ENCODE measurements around the gene SCN8A. TPM values are rescaled to one million over a fixed set of nuclear protein-coding genes. Genes with fewer than 3 reads are reported as not detected.

Gene SCN8A
- total RNA-seq, 1 experiment from 2014 or later = 4.3 TPM

- Histone ChIP-seq H3K4me3 (no peak overlapping the region), H3K27me3 (replicated peaks) (no peaks in the 10 kb centered on the region), H3K9me3 (replicated peaks) (no peaks in the 10 kb centered on the region), H3K4me1 (replicated peaks) (no peaks in the 10 kb centered on the region), H3K36me3 (no peaks in the 10 kb centered on the region), H3K27ac (no peak overlapping the region)
- DNase-seq (ENCODE audit: low read depth in 1 of 2, low spot score in 2 of 2) = no peak
Observed at GRCh38 chr12:51722431-51722830, 131.4 kb downstream of the SCN8A start.

- Histone ChIP-seq H3K36me3 (no peaks in the 10 kb centered on the region), H3K4me1 (replicated peaks) (no peaks in the 10 kb centered on the region), H3K9me3 (replicated peaks) (no peaks in the 10 kb centered on the region), H3K4me3 (no peak overlapping the region), H3K27me3 (replicated peaks) (no peaks in the 10 kb centered on the region), H3K27ac (no peak overlapping the region)
- no peak for DNase-seq (ENCODE audit: low read depth in 1 of 2, low spot score in 2 of 2)
Observed at GRCh38 chr12:51726161-51726560, 135.1 kb downstream of the SCN8A start.

DNA sequence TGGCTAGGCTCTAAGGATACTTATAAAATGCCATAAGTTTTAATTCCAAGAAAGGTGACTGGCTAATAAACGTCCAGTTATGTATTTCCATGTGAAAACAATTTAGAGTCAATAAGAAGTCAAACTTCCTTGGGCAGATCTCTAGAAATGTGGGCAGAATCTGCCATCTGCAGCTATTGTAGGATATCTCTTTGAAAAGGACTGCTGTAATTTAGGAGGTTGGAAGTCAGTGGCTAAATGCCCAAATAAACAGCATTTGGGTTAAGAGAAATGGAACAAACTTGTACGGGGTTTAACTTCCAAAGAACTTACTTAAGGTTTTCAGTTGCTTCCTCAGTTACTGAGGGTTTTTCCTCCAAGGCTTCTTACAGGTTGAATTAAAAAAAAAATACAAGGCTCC is 135.9 kb downstream of the SCN8A start:
- DNase-seq (ENCODE audit: low read depth in 1 of 2, low spot score in 2 of 2) = no peak
- Histone ChIP-seq H3K27me3 (replicated peaks) (no peaks in the 10 kb centered on the region), H3K27ac (no peak overlapping the region)

GRCh38 chr12:51729331-51729730 is 138.3 kb downstream of the SCN8A start:
- Histone ChIP-seq H3K27ac (no peak overlapping the region), H3K27me3 (replicated peaks) (no peaks in the 10 kb centered on the region), H3K4me1 (replicated peaks) (no peaks in the 10 kb centered on the region), H3K36me3 (no peaks in the 10 kb centered on the region), H3K9me3 (replicated peaks) (no peaks in the 10 kb centered on the region), H3K4me3 (no peak overlapping the region)
- DNase-seq (ENCODE audit: low read depth in 1 of 2, low spot score in 2 of 2) = no peak

More for the DNA sequence above, 135.9 kb downstream of the SCN8A start:
- no peaks in the 10 kb centered on the region for H3K4me1 ChIP-seq (replicated peaks)
- H3K9me3 ChIP-seq (replicated peaks) = no peaks in the 10 kb centered on the region
- H3K36me3 ChIP-seq = no peaks in the 10 kb centered on the region
- no peak overlapping the region for H3K4me3 ChIP-seq

GRCh38 chr12:51730745-51731144 is 139.7 kb downstream of the SCN8A start:
- Histone ChIP-seq H3K4me1 (replicated peaks) (no peaks in the 10 kb centered on the region), H3K4me3 (no peak overlapping the region), H3K36me3 (no peaks in the 10 kb centered on the region), H3K9me3 (replicated peaks) (no peaks in the 10 kb centered on the region), H3K27ac (no peak overlapping the region), H3K27me3 (replicated peaks) (no peaks in the 10 kb centered on the region)
- no peak for DNase-seq (ENCODE audit: low read depth in 1 of 2, low spot score in 2 of 2)

GRCh38 chr12:51740536-51740935 is 149.5 kb downstream of the SCN8A start:
- no peaks in the 10 kb centered on the region for H3K4me1 ChIP-seq (replicated peaks)
- H3K4me3 ChIP-seq = no peak overlapping the region
- no peaks in the 10 kb centered on the region; the same call in 1 of the 2 replicates for H3K9me3 ChIP-seq (replicated peaks)
- no peaks in the 10 kb centered on the region for H3K27me3 ChIP-seq (replicated peaks)
- no peak for DNase-seq (ENCODE audit: low read depth in 1 of 2, low spot score in 2 of 2)
- no peak overlapping the region for H3K27ac ChIP-seq
- H3K36me3 ChIP-seq = no peaks in the 10 kb centered on the region

DNA sequence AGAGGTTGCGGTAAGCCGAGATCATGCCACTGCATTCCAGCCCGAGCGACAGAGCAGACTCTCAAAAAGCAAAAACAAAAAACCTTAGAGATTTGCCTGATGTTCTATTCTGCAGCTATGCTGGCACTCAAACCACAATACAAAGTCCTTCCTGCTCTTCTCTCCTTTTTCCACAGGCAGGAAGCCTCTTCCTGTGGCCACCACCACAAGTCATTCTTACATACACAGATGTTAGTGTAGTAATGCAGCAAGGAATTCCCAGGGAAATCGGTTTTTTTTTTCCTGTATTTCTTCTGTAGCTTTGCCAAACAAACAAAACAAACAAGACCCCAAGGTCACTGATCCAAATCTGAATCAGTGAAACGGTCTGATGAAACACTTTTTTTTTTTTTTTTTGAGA is 153.2 kb downstream of the SCN8A start:
- no peak overlapping the region for H3K4me3 ChIP-seq
- no peaks in the 10 kb centered on the region for H3K27me3 ChIP-seq (replicated peaks)
- H3K4me1 ChIP-seq (replicated peaks) = no peaks in the 10 kb centered on the region
- peaks cover 5% of the 10 kb centered on the region; the same call in 1 of the 2 replicates for H3K36me3 ChIP-seq
- H3K9me3 ChIP-seq (replicated peaks) = no peaks in the 10 kb centered on the region; the same call in 1 of the 2 replicates
- H3K27ac ChIP-seq = no peak overlapping the region
- DNase-seq (ENCODE audit: low read depth in 1 of 2, low spot score in 2 of 2) = no peak

- no peak for DNase-seq (ENCODE audit: low read depth in 1 of 2, low spot score in 2 of 2)
- no peak overlapping the region for H3K27ac ChIP-seq
- no peaks in the 10 kb centered on the region for H3K27me3 ChIP-seq (replicated peaks)
- H3K9me3 ChIP-seq (replicated peaks) = no peaks in the 10 kb centered on the region; the same call in 1 of the 2 replicates
- no peaks in the 10 kb centered on the region for H3K4me1 ChIP-seq (replicated peaks)
- H3K4me3 ChIP-seq = no peak overlapping the region
- peaks cover 5% of the 10 kb centered on the region; the same call in 1 of the 2 replicates for H3K36me3 ChIP-seq
Observed at GRCh38 chr12:51744957-51745356, 153.9 kb downstream of the SCN8A start.

DNA sequence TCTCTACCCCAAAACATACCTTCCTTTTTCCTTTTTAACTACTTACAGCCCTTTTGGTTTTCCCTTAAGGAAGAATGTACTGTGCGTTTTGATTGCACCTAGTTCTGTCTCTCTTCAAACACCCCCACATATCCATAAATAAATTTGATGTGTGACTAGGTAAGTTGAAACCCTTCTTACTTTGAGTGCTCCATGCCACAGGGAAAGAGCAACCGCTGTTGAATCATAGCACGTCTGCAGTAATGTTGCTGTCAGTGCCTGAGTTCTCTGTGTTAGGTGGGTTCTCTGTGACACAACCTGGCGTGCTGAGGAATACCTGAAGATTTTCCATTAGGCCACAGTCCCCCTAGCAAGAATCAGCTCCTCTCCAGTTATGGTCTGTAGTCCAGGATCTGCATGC is 155.4 kb downstream of the SCN8A start:
- Histone ChIP-seq H3K4me3 (no peak overlapping the region), H3K27ac (no peak overlapping the region), H3K4me1 (replicated peaks) (no peaks in the 10 kb centered on the region), H3K27me3 (replicated peaks) (no peaks in the 10 kb centered on the region), H3K36me3 (peaks cover 5% of the 10 kb centered on the region; the same call in 1 of the 2 replicates), H3K9me3 (replicated peaks) (no peaks in the 10 kb centered on the region)
- no peak for DNase-seq (ENCODE audit: low read depth in 1 of 2, low spot score in 2 of 2)

- no peak overlapping the region for H3K27ac ChIP-seq
- H3K9me3 ChIP-seq (replicated peaks) = no peaks in the 10 kb centered on the region
- no peak for DNase-seq (ENCODE audit: low read depth in 1 of 2, low spot score in 2 of 2)
- H3K27me3 ChIP-seq (replicated peaks) = no peaks in the 10 kb centered on the region
- H3K4me1 ChIP-seq (replicated peaks) = no peaks in the 10 kb centered on the region
- H3K36me3 ChIP-seq = peaks cover 12% of the 10 kb centered on the region
- H3K4me3 ChIP-seq = no peak overlapping the region
Observed at GRCh38 chr12:51748235-51748634, 157.2 kb downstream of the SCN8A start.

- Histone ChIP-seq H3K27ac (no peak overlapping the region), H3K4me1 (replicated peaks) (no peaks in the 10 kb centered on the region), H3K36me3 (peaks cover 12% of the 10 kb centered on the region), H3K27me3 (replicated peaks) (no peaks in the 10 kb centered on the region), H3K9me3 (replicated peaks) (no peaks in the 10 kb centered on the region), H3K4me3 (no peak overlapping the region)
- DNase-seq (ENCODE audit: low read depth in 1 of 2, low spot score in 2 of 2) = no peak
Observed at GRCh38 chr12:51749206-51749985, 158.4 kb downstream of the SCN8A start.

DNA sequence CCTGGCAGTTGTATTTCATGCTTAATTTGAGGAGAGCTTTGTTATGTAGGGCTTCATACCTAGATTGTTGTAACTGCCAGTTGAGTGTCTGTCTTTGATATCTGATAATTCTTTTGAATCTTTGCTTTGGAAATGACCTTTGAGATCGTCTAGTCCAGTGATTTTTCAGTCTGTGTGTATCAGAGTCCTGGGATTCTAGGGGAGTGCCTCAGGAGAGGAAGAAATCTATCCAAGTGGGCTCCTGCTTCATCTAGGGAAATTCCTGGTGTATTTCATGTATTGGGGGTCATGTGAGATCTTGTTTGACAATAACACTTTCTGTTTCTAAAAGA is 158.9 kb downstream of the SCN8A start:
- no peak for DNase-seq (ENCODE audit: low read depth in 1 of 2, low spot score in 2 of 2)
- no peak overlapping the region for H3K27ac ChIP-seq
- no peaks in the 10 kb centered on the region for H3K9me3 ChIP-seq (replicated peaks)
- no peaks in the 10 kb centered on the region for H3K4me1 ChIP-seq (replicated peaks)
- no peaks in the 10 kb centered on the region for H3K27me3 ChIP-seq (replicated peaks)
- H3K4me3 ChIP-seq = no peak overlapping the region
- H3K36me3 ChIP-seq = peaks cover 12% of the 10 kb centered on the region

GRCh38 chr12:51751661-51752060 is 160.6 kb downstream of the SCN8A start:
- H3K4me3 ChIP-seq = no peak overlapping the region
- no peaks in the 10 kb centered on the region for H3K9me3 ChIP-seq (replicated peaks)
- H3K36me3 ChIP-seq = peaks cover 7% of the 10 kb centered on the region
- no peaks in the 10 kb centered on the region for H3K27me3 ChIP-seq (replicated peaks)
- no peak overlapping the region for H3K27ac ChIP-seq
- DNase-seq (ENCODE audit: low read depth in 1 of 2, low spot score in 2 of 2) = no peak
- no peaks in the 10 kb centered on the region for H3K4me1 ChIP-seq (replicated peaks)

DNA sequence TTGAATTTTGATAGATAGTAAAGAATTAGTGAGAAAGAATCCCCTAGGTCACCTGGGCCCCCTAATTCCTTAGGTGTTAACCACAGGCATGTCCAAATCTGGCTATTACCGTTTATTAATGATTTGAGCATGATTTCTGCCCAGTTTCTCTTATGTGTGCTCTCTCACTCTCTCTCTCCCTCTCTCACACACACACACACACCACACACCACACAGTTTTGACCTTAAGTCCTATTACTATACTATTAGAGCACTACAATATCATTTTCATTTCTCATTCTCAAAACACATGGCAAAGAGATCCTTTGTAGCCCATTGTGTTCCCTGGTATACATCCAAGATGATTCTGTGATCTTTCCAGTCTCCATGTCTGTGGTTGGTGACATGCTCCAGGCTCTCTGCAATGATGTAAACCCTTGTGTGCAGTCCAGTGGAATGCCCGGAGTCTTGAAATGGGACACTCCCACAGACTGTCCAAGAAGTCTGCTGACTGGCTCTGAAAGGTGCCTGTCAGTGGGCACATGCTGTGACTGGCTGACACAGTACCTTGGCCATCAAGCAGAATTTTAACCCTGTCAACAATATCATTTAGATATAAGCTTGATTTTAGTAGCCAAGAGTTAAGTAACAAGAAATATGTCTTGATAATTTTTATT is 161.3 kb downstream of the SCN8A start:
- Histone ChIP-seq H3K36me3 (peaks cover 7% of the 10 kb centered on the region; the same call in 1 of the 2 replicates), H3K4me1 (replicated peaks) (no peaks in the 10 kb centered on the region), H3K27me3 (replicated peaks) (no peaks in the 10 kb centered on the region), H3K4me3 (no peak overlapping the region), H3K9me3 (replicated peaks) (no peaks in the 10 kb centered on the region), H3K27ac (no peak overlapping the region)
- peak; percentile 29 to 48 for DNase-seq (ENCODE audit: low read depth in 1 of 2, low spot score in 2 of 2)
